Choroid plexus epithelial cell (primary cell): Measurements from ENCODE around the gene UBR3.
"Not testable (repeated sequence)": the region's sequence is repeated elsewhere in the genome, so short reads cannot be mapped to it uniquely, and the experiment has no call there.

Experiments used
- DNase-seq: peaks from one replicate; pipeline ENCODE4 v3.0.0-alpha.2; 2010; ENCODE audit warnings: low read depth
- H3K4me3 ChIP-seq: 2 replicates; pipeline ENCODE4 v1.5.1; 2011; ENCODE audit warnings: low read depth, mild to moderate bottlenecking, control low read depth, low read length, moderate library complexity
- CTCF ChIP-seq: conservative IDR thresholded peaks from 2 replicates; pipeline ENCODE4 v1.5.1; 2011; ENCODE audit warnings: low read depth, mild to moderate bottlenecking, control low read depth, inconsistent platforms, low read length, moderate library complexity

UBR3 gene

GRCh38 chr2:169860149-169860548 lies 32.9 kb downstream of the UBR3 start:
- DNase-seq = no peak
- H3K4me3 ChIP-seq = no peak overlapping the region
- no peak for TF ChIP-seq CTCF

- TF ChIP-seq CTCF = no peak
- DNase-seq = peak; percentile 41
- H3K4me3 ChIP-seq = no peak overlapping the region
Measured at GRCh38 chr2:169862816-169863215, 35.6 kb downstream of the UBR3 start.

- H3K4me3 ChIP-seq = no peak overlapping the region
- TF ChIP-seq CTCF = no peak
- DNase-seq = no peak
Measured at GRCh38 chr2:169865492-169865891, 38.2 kb downstream of the UBR3 start.

- DNase-seq, H3K4me3 ChIP-seq: not testable (repeated sequence)
Measured at GRCh38 chr2:169866230-169866629, 39.0 kb downstream of the UBR3 start.

- TF ChIP-seq CTCF = no peak
- no peak for DNase-seq
- no peak overlapping the region for H3K4me3 ChIP-seq
Measured at GRCh38 chr2:169867579-169867978, 40.3 kb downstream of the UBR3 start.

- H3K4me3 ChIP-seq = no peak overlapping the region
- DNase-seq = no peak
- no peak for TF ChIP-seq CTCF
Measured at GRCh38 chr2:169868951-169869350, 41.7 kb downstream of the UBR3 start.

GRCh38 chr2:169871369-169871768 lies 44.1 kb downstream of the UBR3 start:
- H3K4me3 ChIP-seq, DNase-seq: not testable (repeated sequence)

- TF ChIP-seq CTCF = no peak
- H3K4me3 ChIP-seq = no peak overlapping the region
- no peak for DNase-seq
Measured at GRCh38 chr2:169871994-169872393, 44.7 kb downstream of the UBR3 start.
